MCF 10A (cell line): ENCODE measurements around the gene PSTPIP2. TPM values are rescaled to one million over a fixed set of nuclear protein-coding genes. Genes with fewer than 3 reads are reported as not detected.

Experiments used
- BruUV-seq: library from RNA; stranded (reverse); fragments of 400-500 nt; replicated peaks from 2 replicates; lab custom pipeline; 2021; lab: Mats Ljungman, UMichigan
- CTCF ChIA-PET: fragments of 300-600 bp; sonication (Branson Sonifier 250); formaldehyde crosslinking; extraction: SDS; loops from one replicate; lab custom pipeline; 2021; ENCODE audit warnings: antibody characterized with exemption, inconsistent platforms; lab: Yijun Ruan, JAX
- POLR2A ChIA-PET: fragments of 300-600, 350-650 bp; sonication (Branson Sonifier 250); formaldehyde crosslinking; extraction: SDS; loops from one replicate; lab custom pipeline; 2020; ENCODE audit warnings: antibody characterized with exemption, inconsistent platforms; lab: Yijun Ruan, JAX
- DNase-seq: peaks from one replicate; pipeline ENCODE4 v3.0.0-alpha.2; 2018; ENCODE audit not compliant: unreplicated experiment
- H3K27ac Mint-ChIP-seq: one replicate; pipeline ENCODE4 v1.8.0; 2022; ENCODE audit warnings: mild to moderate bottlenecking, low read depth, mixed read lengths; ENCODE audit not compliant: unreplicated experiment
- H3K27me3 Mint-ChIP-seq: one replicate; pipeline ENCODE4 v1.8.0; 2022; ENCODE audit warnings: mixed read lengths; ENCODE audit not compliant: insufficient read depth, unreplicated experiment
- H3K36me3 Mint-ChIP-seq: one replicate; pipeline ENCODE4 v1.8.0; 2022; ENCODE audit warnings: mild to moderate bottlenecking, moderate library complexity, mixed read lengths; ENCODE audit not compliant: insufficient read depth, unreplicated experiment
- H3K4me1 Mint-ChIP-seq: one replicate; pipeline ENCODE4 v1.8.0; 2022; ENCODE audit warnings: mixed read lengths; ENCODE audit not compliant: insufficient read depth, unreplicated experiment
- H3K4me3 Mint-ChIP-seq: one replicate; pipeline ENCODE4 v1.8.0; 2022; ENCODE audit warnings: mild to moderate bottlenecking, moderate library complexity, mixed read lengths; ENCODE audit not compliant: unreplicated experiment
- H3K9me3 Mint-ChIP-seq: one replicate; pipeline ENCODE4 v1.8.0; 2022; ENCODE audit warnings: mixed read lengths; ENCODE audit not compliant: unreplicated experiment
- CTCF ChIP-seq: fragments of 200-600 bp; IDR thresholded peaks from one replicate; pipeline ENCODE4 v1.8.0; 2022; ENCODE audit warnings: antibody characterized with exemption, mild to moderate bottlenecking; ENCODE audit not compliant: unreplicated experiment
- intact Hi-C: fragments of 100-400 bp; cut with micrococcal nuclease; formaldehyde crosslinking; loops from 2 replicates; pipeline ENCODE4 v1.14.1; 2022
- total RNA-seq: library from RNA; stranded (reverse); gene quantifications from 2 replicates; pipeline ENCODE4 v1.2.3, GENCODE V29; 2022

Gene PSTPIP2
- total RNA-seq, 1 experiment from 2014 or later = 27.9 TPM

DNA sequence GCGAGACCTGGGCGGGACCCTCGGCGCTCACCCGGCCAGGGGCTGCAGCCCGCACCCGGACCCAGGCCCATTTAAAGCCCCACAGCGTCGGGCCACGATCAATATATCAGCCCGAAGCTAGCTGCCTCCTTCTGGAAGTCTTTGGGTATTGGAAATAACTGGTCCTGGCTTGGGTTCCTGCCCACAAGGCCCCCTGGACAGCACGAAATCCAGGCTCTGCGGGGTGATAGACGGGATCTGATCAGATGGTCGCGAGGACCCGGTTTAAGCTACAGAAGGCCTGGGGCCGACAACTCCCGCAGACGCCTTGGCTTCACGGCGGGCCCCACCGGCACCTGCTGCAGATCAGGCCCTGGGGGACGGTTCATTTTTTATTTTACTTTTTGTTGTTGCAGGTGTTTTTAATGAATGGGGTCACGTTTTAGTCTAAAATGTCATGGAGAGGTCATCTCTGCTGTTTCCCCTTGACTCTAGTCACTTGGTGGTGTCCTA is 362 bp upstream of the PSTPIP2 start:
- intact Hi-C loops = loop anchor here (2.0 kb wide), 1 partner anchor 148 kb away; no protein-coding TSS in a partner anchor
- H3K4me1 Mint-ChIP-seq = peaks cover 35% of the 10 kb centered on the region
- no peaks in the 10 kb centered on the region for H3K27me3 Mint-ChIP-seq
- no peak for DNase-seq
- peak overlapping the region; percentile 85 for H3K4me3 Mint-ChIP-seq
- CTCF ChIA-PET = interaction anchor here (0.6 to 3.5 kb wide), 20 partner anchors 8 to 407 kb away, joined by 3 to 31 read pairs (median 6); partner anchors contain the start of gene ATP5F1A
- peaks cover 14% of the 10 kb centered on the region for H3K36me3 Mint-ChIP-seq
- no TSS peak for BruUV-seq
- TF ChIP-seq CTCF = no peak
- no peaks in the 10 kb centered on the region for H3K9me3 Mint-ChIP-seq
- peak overlapping the region; percentile 65 for H3K27ac Mint-ChIP-seq
- POLR2A ChIA-PET = interaction anchor here (0.7 to 2.5 kb wide), 9 partner anchors 10 to 152 kb away, joined by 3 to 8 read pairs (median 6); partner anchors contain the start of gene ATP5F1A

GRCh38 chr18:46070815-46071652 is 1.0 kb downstream of the PSTPIP2 start:
- no peaks in the 10 kb centered on the region for H3K27me3 Mint-ChIP-seq
- TF ChIP-seq CTCF = no peak
- ChIA-PET CTCF (interaction anchor here (0.7 to 3.5 kb wide), 5 partner anchors 9 to 795 kb away, joined by 3 to 31 read pairs (median 3); no protein-coding TSS in a partner anchor), POLR2A (interaction anchor here (0.5 to 3.1 kb wide), 6 partner anchors 10 to 96 kb away, joined by 3 to 40 read pairs (median 4); partner anchors contain the start of gene ATP5F1A)
- H3K9me3 Mint-ChIP-seq = no peaks in the 10 kb centered on the region
- peak overlapping the region; percentile 65 for H3K27ac Mint-ChIP-seq
- intact Hi-C loops = no loop called here
- no TSS peak for BruUV-seq
- H3K4me3 Mint-ChIP-seq = peak overlapping the region; percentile 85
- no peak for DNase-seq
- peaks cover 35% of the 10 kb centered on the region for H3K4me1 Mint-ChIP-seq
- peaks cover 12% of the 10 kb centered on the region for H3K36me3 Mint-ChIP-seq

DNA sequence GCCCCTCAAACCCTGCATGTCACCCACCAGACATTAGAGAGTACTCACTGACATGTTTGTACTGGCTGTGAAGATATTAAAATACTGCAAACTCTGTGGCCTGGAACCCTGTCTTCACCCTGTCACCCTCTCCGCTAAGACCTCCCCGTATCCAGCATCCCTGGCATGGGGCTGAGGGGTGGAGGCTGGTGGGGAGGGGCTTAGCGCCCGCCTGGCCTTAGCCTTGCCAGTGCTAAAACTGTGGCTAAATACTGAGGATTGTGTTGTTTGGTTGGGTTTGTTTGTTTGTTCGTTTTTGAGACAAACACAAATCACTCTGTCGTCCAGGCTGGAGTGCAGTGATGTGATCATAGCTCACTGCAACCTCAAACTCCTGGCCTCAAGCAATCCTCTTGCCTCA is 1.8 kb downstream of the PSTPIP2 start:
- no TSS peak for BruUV-seq
- ChIA-PET CTCF (interaction anchor here (0.5 to 1.5 kb wide), 6 partner anchors 61 to 794 kb away, joined by 3 read pairs; no protein-coding TSS in a partner anchor), POLR2A (interaction anchor here (1.0 to 3.1 kb wide), 12 partner anchors 12 to 453 kb away, joined by 3 to 40 read pairs (median 5); partner anchors contain the start of genes ATP5F1A and HAUS1)
- Mint-ChIP-seq H3K9me3 (no peaks in the 10 kb centered on the region), H3K36me3 (peaks cover 12% of the 10 kb centered on the region), H3K4me3 (peak overlapping the region; percentile 85), H3K4me1 (peaks cover 35% of the 10 kb centered on the region), H3K27ac (peak overlapping the region; percentile 65), H3K27me3 (no peaks in the 10 kb centered on the region)
- no peak for TF ChIP-seq CTCF
- no peak for DNase-seq
- intact Hi-C loops = no loop called here

- Mint-ChIP-seq H3K27ac (peak overlapping the region; percentile 65), H3K36me3 (peaks cover 15% of the 10 kb centered on the region), H3K4me1 (peaks cover 35% of the 10 kb centered on the region), H3K4me3 (peak overlapping the region; percentile 28), H3K9me3 (no peaks in the 10 kb centered on the region), H3K27me3 (no peaks in the 10 kb centered on the region)
- no peak for TF ChIP-seq CTCF
- DNase-seq = peak; percentile 80
- no TSS peak for BruUV-seq
- intact Hi-C loops = no loop called here
- CTCF ChIA-PET = interaction anchor here (0.8 to 1.5 kb wide), 3 partner anchors 95 to 406 kb away, joined by 3 read pairs; no protein-coding TSS in a partner anchor
- POLR2A ChIA-PET = interaction anchor here (0.9 to 3.1 kb wide), 13 partner anchors 8 to 452 kb away, joined by 3 to 40 read pairs (median 4); partner anchors contain the start of genes ATP5F1A and HAUS1
These were observed 2.5 kb downstream of the PSTPIP2 start for GRCh38 chr18:46069524-46069923.
